IMR-90 (cell line): Measurements from ENCODE around the gene NCKAP5. TPM values are rescaled to one million over a fixed set of nuclear protein-coding genes. Genes with fewer than 3 reads are reported as not detected.

Source experiments
- ATAC-seq: fragments of 200-7000 bp; cut with Tn5 transposase; 2 replicates; pipeline ENCODE4 v1.9.1; 2020; ENCODE audit warnings: low read depth, mild to moderate bottlenecking, moderate library complexity
- BruUV-seq: library from RNA; stranded (reverse); fragments of 400-500 nt; replicated peaks from 2 replicates; lab custom pipeline; 2021; lab: Mats Ljungman, UMichigan
- CTCF ChIA-PET: fragments of 300-600 bp; formaldehyde crosslinking; extraction: SDS; loops from one replicate; lab custom pipeline; 2021; ENCODE audit warnings: antibody characterized with exemption; lab: Yijun Ruan, JAX
- POLR2A ChIA-PET: fragments of 300-600 bp; sonication (Branson Sonifier 250); formaldehyde crosslinking; loops from one replicate; lab custom pipeline; 2022; ENCODE audit warnings: antibody characterized with exemption; ENCODE audit not compliant: unreplicated experiment; lab: Charles Lee
- DNase-seq: peaks from one replicate; pipeline ENCODE4 v3.0.0; 2013
- H2AFZ ChIP-seq: replicated peaks from 2 replicates; pipeline ENCODE3; 2013; ENCODE audit warnings: low read length, mild to moderate bottlenecking; ENCODE audit not compliant: poor library complexity
- H2AK5ac ChIP-seq: 2 replicates; pipeline ENCODE4 v1.6.1; 2013; ENCODE audit warnings: low read depth, low read length, inconsistent platforms
- H2AK9ac ChIP-seq: replicated peaks from 2 replicates; pipeline ENCODE3; 2013; ENCODE audit warnings: mild to moderate bottlenecking, low read depth, low read length, moderate library complexity; ENCODE audit not compliant: poor library complexity
- H2BK120ac ChIP-seq: 2 replicates; pipeline ENCODE4 v1.6.1; 2013; ENCODE audit warnings: low read depth, low read length, inconsistent platforms
- H2BK15ac ChIP-seq: 3 replicates; pipeline ENCODE4 v1.6.1; 2013; ENCODE audit warnings: low read depth, low read length, inconsistent platforms
- H2BK20ac ChIP-seq: 2 replicates; pipeline ENCODE4 v1.6.1; 2013; ENCODE audit warnings: low read depth, mild to moderate bottlenecking, inconsistent platforms, low read length, moderate library complexity
- H2BK5ac ChIP-seq: 2 replicates; pipeline ENCODE4 v1.6.1; 2013; ENCODE audit warnings: mild to moderate bottlenecking, low read depth, low read length, inconsistent platforms; ENCODE audit not compliant: poor library complexity, severe bottlenecking
- H3K14ac ChIP-seq: replicated peaks from 2 replicates; pipeline ENCODE4 v1.6.1; 2013; ENCODE audit warnings: low read depth, low read length, inconsistent platforms
- H3K18ac ChIP-seq: 2 replicates; pipeline ENCODE4 v1.6.1; 2013; ENCODE audit warnings: low read depth, low read length, control low read depth
- H3K23ac ChIP-seq: 2 replicates; pipeline ENCODE4 v1.6.1; 2013; ENCODE audit warnings: low read depth, low read length, inconsistent platforms
- H3K27ac ChIP-seq: 2 replicates; pipeline ENCODE4 v1.5.1; 2013; ENCODE audit warnings: mild to moderate bottlenecking, control low read depth, low read length; ENCODE audit not compliant: insufficient read depth
- H3K27me3 ChIP-seq: 2 replicates; pipeline ENCODE4 v1.6.1; 2013; ENCODE audit warnings: low read length; ENCODE audit not compliant: control insufficient read depth, insufficient read depth
- H3K36me3 ChIP-seq: 2 replicates; pipeline ENCODE4 v1.6.1; 2013; ENCODE audit warnings: low read length, mixed read lengths; ENCODE audit not compliant: control insufficient read depth, insufficient read depth
- H3K4ac ChIP-seq: 2 replicates; pipeline ENCODE4 v1.6.1; 2013; ENCODE audit warnings: low read depth, low read length, inconsistent platforms
- H3K4me1 ChIP-seq: 2 replicates; pipeline ENCODE4 v1.6.1; 2013; ENCODE audit warnings: low read length, mixed read lengths; ENCODE audit not compliant: control insufficient read depth, insufficient read depth
- H3K4me2 ChIP-seq: 2 replicates; pipeline ENCODE4 v1.6.1; 2013; ENCODE audit warnings: low read depth, mild to moderate bottlenecking, control low read depth, low read length, moderate library complexity
- H3K4me3 ChIP-seq: 2 replicates; pipeline ENCODE4 v1.5.1; 2013; ENCODE audit warnings: low read depth, mild to moderate bottlenecking, control low read depth, low read length, moderate library complexity; ENCODE audit not compliant: insufficient read depth
- H3K56ac ChIP-seq: 2 replicates; pipeline ENCODE4 v1.6.1; 2013; ENCODE audit warnings: low read length, inconsistent platforms; ENCODE audit not compliant: insufficient read depth; ENCODE audit errors: extremely low read depth
- H3K79me1 ChIP-seq, 2 experiments: 2 replicates each; pipeline ENCODE4 v1.6.1; 2013; ENCODE audit warnings: low read length in 2 of 2, inconsistent platforms in 1 of 2, low read depth in 1 of 2
- H3K9ac ChIP-seq: 2 replicates; pipeline ENCODE4 v1.6.1; 2013; ENCODE audit warnings: low read depth, low read length, control low read depth
- H3K9me1 ChIP-seq: 2 replicates; pipeline ENCODE4 v1.6.1; 2013; ENCODE audit warnings: low read length, inconsistent platforms; ENCODE audit not compliant: insufficient read depth
- H3K9me3 ChIP-seq: 2 replicates; pipeline ENCODE4 v1.6.1; 2013; ENCODE audit warnings: low read length; ENCODE audit not compliant: control insufficient read depth, insufficient read depth
- H4K20me1 ChIP-seq: 2 replicates; pipeline ENCODE4 v1.6.1; 2013; ENCODE audit warnings: low read length, inconsistent platforms; ENCODE audit not compliant: insufficient read depth
- H4K5ac ChIP-seq: 2 replicates; pipeline ENCODE4 v1.6.1; 2013; ENCODE audit warnings: mild to moderate bottlenecking, low read depth, low read length, control low read depth
- H4K8ac ChIP-seq, 2 experiments: 2 replicates each; pipeline ENCODE4 v1.6.1; 2013; ENCODE audit warnings: low read depth in 2 of 2, low read length in 2 of 2, control low read depth in 1 of 2, inconsistent platforms in 1 of 2
- H4K91ac ChIP-seq: 2 replicates; pipeline ENCODE4 v1.6.1; 2013; ENCODE audit warnings: low read depth, low read length, inconsistent platforms; ENCODE audit not compliant: insufficient read depth
- BHLHE40 ChIP-seq: fragments of 150-350 bp; IDR thresholded peaks from 2 replicates; pipeline ENCODE4 v1.6.1; 2016; ENCODE audit warnings: mild to moderate bottlenecking, low read depth, low read length
- CEBPB ChIP-seq: IDR thresholded peaks from 2 replicates; pipeline ENCODE4 v1.6.1; 2012; ENCODE audit warnings: low read depth, low read length, improper control_type of control experiment
- CHD1 ChIP-seq: IDR thresholded peaks from 2 replicates; pipeline ENCODE4 v1.6.1; 2012; ENCODE audit warnings: low read depth, low read length, improper control_type of control experiment
- FOS ChIP-seq: fragments of 150-350 bp; IDR thresholded peaks from 2 replicates; pipeline ENCODE4 v1.6.1; 2016; ENCODE audit warnings: low read depth, low read length
- MAFK ChIP-seq: IDR thresholded peaks from 2 replicates; pipeline ENCODE4 v1.6.1; 2012; ENCODE audit warnings: low read depth, low read length, improper control_type of control experiment
- MAZ ChIP-seq: IDR thresholded peaks from 2 replicates; pipeline ENCODE4 v1.6.1; 2012; ENCODE audit warnings: low read depth, mild to moderate bottlenecking, low read length, improper control_type of control experiment, moderate library complexity, borderline replicate concordance
- MXI1 ChIP-seq: IDR thresholded peaks from 2 replicates; pipeline ENCODE4 v1.6.1; 2012; ENCODE audit warnings: low read depth, mild to moderate bottlenecking, low read length, moderate library complexity, borderline replicate concordance
- POLR2A ChIP-seq: IDR thresholded peaks from 2 replicates; pipeline ENCODE4 v1.6.1; 2012; ENCODE audit warnings: mild to moderate bottlenecking, low read depth, low read length
- RAD21 ChIP-seq: IDR thresholded peaks from 2 replicates; pipeline ENCODE4 v1.6.1; 2012; ENCODE audit warnings: low read length, improper control_type of control experiment
- RCOR1 ChIP-seq: IDR thresholded peaks from 2 replicates; pipeline ENCODE4 v1.6.1; 2012; ENCODE audit warnings: mild to moderate bottlenecking, low read length, improper control_type of control experiment; ENCODE audit not compliant: insufficient replicate concordance
- RFX5 ChIP-seq: IDR thresholded peaks from 2 replicates; pipeline ENCODE4 v1.8.0; 2012; ENCODE audit warnings: low read depth, mild to moderate bottlenecking, low read length, moderate library complexity
- SMC3 ChIP-seq: fragments of 150-350 bp; IDR thresholded peaks from 2 replicates; pipeline ENCODE4 v1.6.1; 2016; ENCODE audit warnings: low read depth, mild to moderate bottlenecking, antibody characterized with exemption, low read length, moderate library complexity
- USF2 ChIP-seq: fragments of 150-350 bp; IDR thresholded peaks from 2 replicates; pipeline ENCODE4 v1.6.1; 2017; ENCODE audit warnings: mild to moderate bottlenecking, antibody characterized with exemption, low read length, low read depth
- WGBS, 2 experiments: methylation state at CpG; one replicate each; pipeline versions ENCODE4 v1.1.5 to v1.1.7; 2013; ENCODE audit warnings: missing lambda C conversion rate in 2 of 2; ENCODE audit not compliant: insufficient read length in 1 of 2; ENCODE audit errors: extremely low coverage in 2 of 2; 5-methylcytosine and 5-hydroxymethylcytosine counted together
- dilution Hi-C: fragments of 300-500 bp; cut with HindIII; formaldehyde crosslinking; loops from one replicate; pipeline ENCODE4 v1.14.3; 2018; ENCODE audit warnings: low sequenced_read_pairs; ENCODE audit not compliant: unreplicated experiment
- in situ Hi-C: fragments of 300-500 bp; cut with MboI; formaldehyde crosslinking; loops from 3 replicates; pipeline ENCODE4 v1.14.3; 2019; ENCODE audit warnings: low sequenced_read_pairs, inconsistent platforms, mixed read lengths
- intact Hi-C: fragments of 100-400 bp; cut with micrococcal nuclease; formaldehyde crosslinking; loops from 2 replicates; pipeline ENCODE4 v1.10.0; 2022
- polyA plus RNA-seq, 3 experiments: library from polyadenylated mRNA; depleted of rRNA; stranded (reverse); fragments of >200 nt; gene quantifications; 2 replicates each; pipeline ENCODE4 v1.2.3, GENCODE V29; 2012; ENCODE audit warnings: low replicate concordance in 1 of 3
- total RNA-seq: library from RNA; depleted of rRNA; stranded (reverse); fragments of >200 nt; gene quantifications from 2 replicates; pipeline ENCODE4 v1.2.3, GENCODE V29; 2012

Gene NCKAP5
- total and polyA plus RNA-seq, 2 of the 4 experiments (the other 2 are of a cell fraction): 2.7 to 3.9 TPM

DNA sequence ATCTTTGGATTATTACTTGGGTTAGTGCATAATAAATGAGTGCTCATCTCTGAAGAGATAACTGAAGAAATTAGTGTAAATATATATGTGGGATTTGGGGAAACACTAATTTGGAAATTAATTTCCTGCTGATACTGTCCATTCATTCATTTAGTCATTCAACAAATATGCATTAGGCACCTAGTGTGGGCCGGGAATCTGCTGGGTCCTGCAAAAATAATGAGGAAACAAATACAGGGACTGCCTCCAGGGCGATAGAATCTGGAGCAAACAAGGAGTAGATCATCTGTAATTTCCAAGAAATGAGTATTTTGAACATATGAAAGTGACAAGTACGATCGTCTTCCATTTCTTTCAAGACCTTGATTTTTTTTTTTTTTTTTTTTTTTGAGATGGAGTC lies 694.5 kb downstream of the NCKAP5 start:
- Histone ChIP-seq H2AK5ac (no peak overlapping the region), H3K27me3 (no peaks in the 10 kb centered on the region), H3K18ac (no peak overlapping the region), H3K4me2 (no peak overlapping the region), H2AK9ac (no peak overlapping the region), H3K23ac (no peak overlapping the region), H3K4ac (no peak overlapping the region), H3K79me1 (peaks cover 0 to 12% of the 10 kb centered on the region in 2 experiments; a peak in 2 of 4 replicates), H4K91ac (no peak overlapping the region), H3K4me3 (no peak overlapping the region), H3K9me3 (no peaks in the 10 kb centered on the region), H3K36me3 (peaks cover 11% of the 10 kb centered on the region), H4K8ac (no peak overlapping the region), H3K14ac (no peak overlapping the region), H4K20me1 (peaks cover 3% of the 10 kb centered on the region; the same call in 1 of the 2 replicates), H3K9me1 (peaks cover 17% of the 10 kb centered on the region), H3K27ac (no peak overlapping the region), H2BK15ac (no peak overlapping the region), H4K5ac (no peak overlapping the region), H2BK20ac (no peak overlapping the region), H3K56ac (no peak overlapping the region), H3K9ac (no peak overlapping the region), H2BK120ac (no peak overlapping the region), H2BK5ac (no peak overlapping the region), H2AFZ (no peak overlapping the region), H3K4me1 (peaks cover 9% of the 10 kb centered on the region)
- DNase-seq (no peak), ATAC-seq (no peak)
- CTCF ChIA-PET: no interaction called here
- BruUV-seq: no TSS peak
- WGBS, 2 experiments: no CpG with 5 or more reads among the region's 4 CpGs
- TF ChIP-seq CHD1 (no peak), MAFK (no peak), POLR2A (no peak), RAD21 (no peak), SMC3 (no peak), RFX5 (no peak), MXI1 (no peak), FOS (no peak), MAZ (no peak), BHLHE40 (no peak), USF2 (no peak), RCOR1 (no peak), CEBPB (no peak)
- POLR2A ChIA-PET: no interaction called here
- dilution Hi-C loops (no loop called here), intact Hi-C loops (no loop called here), in situ Hi-C loops (no loop called here)
